Activated B cell treated with CpG ODN at 0.5 μM for 24 hours (primary cell): Measurements from ENCODE around the gene CDCA4. TPM values are rescaled to one million over a fixed set of nuclear protein-coding genes. Genes with fewer than 3 reads are reported as not detected.
"Not testable (repeated sequence)": the region's sequence is repeated elsewhere in the genome, so short reads cannot be mapped to it uniquely, and the experiment has no call there.

ENCODE experiments used
- ATAC-seq: fragments of 200-7000 bp; cut with Tn5 transposase; one replicate; pipeline ENCODE4 v1.10.0; 2021; ENCODE audit warnings: low read depth, mild to moderate bottlenecking, moderate library complexity
- CTCF ChIA-PET: fragments of 350-600 bp; sonication (Branson Sonifier 250); formaldehyde crosslinking; loops from one replicate; lab custom pipeline; 2021; ENCODE audit warnings: antibody characterized with exemption; lab: Charles Lee
- POLR2A ChIA-PET: fragments of 350-600 bp; sonication (Branson Sonifier 250); formaldehyde crosslinking; loops from one replicate; lab custom pipeline; 2021; ENCODE audit warnings: antibody characterized with exemption; lab: Charles Lee
- DNase-seq: peaks from one replicate; pipeline ENCODE4 v3.0.0; 2022
- H3K27ac Mint-ChIP-seq: one replicate; pipeline ENCODE4 v1.8.0; 2020; ENCODE audit warnings: mixed read lengths
- H3K27me3 Mint-ChIP-seq: one replicate; pipeline ENCODE4 v1.8.0; 2021; ENCODE audit warnings: mixed read lengths
- H3K36me3 Mint-ChIP-seq: one replicate; pipeline ENCODE4 v1.8.0; 2021; ENCODE audit warnings: low read depth, mixed read lengths
- H3K4me1 Mint-ChIP-seq: one replicate; pipeline ENCODE4 v1.8.0; 2021; ENCODE audit warnings: mixed read lengths
- H3K4me3 Mint-ChIP-seq: one replicate; pipeline ENCODE4 v1.8.0; 2020; ENCODE audit warnings: mild to moderate bottlenecking, mixed read lengths
- H3K9me3 Mint-ChIP-seq: one replicate; pipeline ENCODE4 v1.8.0; 2020; ENCODE audit warnings: mixed read lengths
- CTCF ChIP-seq: fragments of 200-600 bp; IDR thresholded peaks from one replicate; pipeline ENCODE4 v1.8.0; 2022; ENCODE audit warnings: antibody characterized with exemption, mild to moderate bottlenecking
- intact Hi-C: fragments of 100-400 bp; cut with micrococcal nuclease; formaldehyde crosslinking; loops from one replicate; pipeline ENCODE4 v1.15.1; 2024
- total RNA-seq: library from RNA; stranded (reverse); gene quantifications from 2 replicates; pipeline ENCODE4 v1.2.3, GENCODE V29; 2022

The CDCA4 gene
- total RNA-seq, 1 donor from 2014 or later, result 13.6 TPM

- Mint-ChIP-seq H3K36me3 (peaks cover 2% of the 10 kb centered on the region), H3K4me3 (no peak overlapping the region), H3K4me1 (peaks cover 25% of the 10 kb centered on the region), H3K27me3 (no peaks in the 10 kb centered on the region), H3K27ac (no peak overlapping the region), H3K9me3 (no peaks in the 10 kb centered on the region)
- no peak for ATAC-seq
- no peak for DNase-seq
- ChIA-PET POLR2A (interaction anchor here (1.0 to 1.2 kb wide), 2 partner anchors 10 to 35 kb away, joined by 3 read pairs; partner anchors contain the start of genes CDCA4 and GPR132), CTCF (interaction anchor here (2.2 kb wide), 1 partner anchor 15 kb away, joined by 11 read pairs; no protein-coding TSS in a partner anchor)
- intact Hi-C loops, result no loop called here
- TF ChIP-seq CTCF, result no peak
Measured at GRCh38 chr14:105030836-105031396, 10.0 kb upstream of the CDCA4 start.

- Mint-ChIP-seq H3K4me1 (peaks cover 30% of the 10 kb centered on the region), H3K27me3 (no peaks in the 10 kb centered on the region), H3K27ac (no peak overlapping the region), H3K36me3 (peaks cover 2% of the 10 kb centered on the region), H3K4me3 (no peak overlapping the region), H3K9me3 (no peaks in the 10 kb centered on the region)
- ChIA-PET CTCF (no interaction called here), POLR2A (interaction anchor here (1.2 kb wide), 1 partner anchor 9 kb away, joined by 3 read pairs; the partner anchor contains the start of gene CDCA4)
- intact Hi-C loops, result no loop called here
- TF ChIP-seq CTCF, result no peak
- ATAC-seq (no peak), DNase-seq (no peak)
Measured at GRCh38 chr14:105030194-105030593, 9.3 kb upstream of the CDCA4 start.

- Mint-ChIP-seq H3K4me1 (peaks cover 35% of the 10 kb centered on the region), H3K27me3 (no peaks in the 10 kb centered on the region)
Measured at GRCh38 chr14:105029402-105029801, 8.5 kb upstream of the CDCA4 start.

GRCh38 chr14:105028251-105028927 is 7.5 kb upstream of the CDCA4 start:
- H3K9me3 Mint-ChIP-seq, result no peaks in the 10 kb centered on the region
- H3K27me3 Mint-ChIP-seq, result no peaks in the 10 kb centered on the region
- TF ChIP-seq CTCF, result no peak
- no peak for DNase-seq
- ChIA-PET POLR2A (interaction anchor here (1.2 kb wide), 1 partner anchor 7 kb away, joined by 3 read pairs; the partner anchor contains the start of gene CDCA4), CTCF (interaction anchor here (0.8 to 1.2 kb wide), 2 partner anchors 9 to 15 kb away, joined by 3 read pairs; no protein-coding TSS in a partner anchor)
- H3K4me3 Mint-ChIP-seq, result no peak overlapping the region
- peaks cover 39% of the 10 kb centered on the region for H3K4me1 Mint-ChIP-seq
- peaks cover 2% of the 10 kb centered on the region for H3K36me3 Mint-ChIP-seq
- H3K27ac Mint-ChIP-seq, result no peak overlapping the region
- no peak for ATAC-seq
- intact Hi-C loops, result no loop called here

More at GRCh38 chr14:105029402-105029801, 8.5 kb upstream of the CDCA4 start:
- H3K4me3 Mint-ChIP-seq, result no peak overlapping the region
- H3K27ac Mint-ChIP-seq, result no peak overlapping the region
- DNase-seq, result no peak
- no peaks in the 10 kb centered on the region for H3K9me3 Mint-ChIP-seq
- intact Hi-C loops, result no loop called here
- POLR2A ChIA-PET, result interaction anchor here (1.2 kb wide), 1 partner anchor 8 kb away, joined by 3 read pairs; the partner anchor contains the start of gene CDCA4
- H3K36me3 Mint-ChIP-seq, result peaks cover 2% of the 10 kb centered on the region
- no peak for TF ChIP-seq CTCF
- no peak for ATAC-seq
- CTCF ChIA-PET, result no interaction called here

GRCh38 chr14:105027718-105028117 is 6.8 kb upstream of the CDCA4 start:
- CTCF ChIA-PET, result interaction anchor here (0.8 to 1.2 kb wide), 2 partner anchors 8 to 16 kb away, joined by 3 read pairs; no protein-coding TSS in a partner anchor
- H3K27me3 Mint-ChIP-seq, ATAC-seq, H3K27ac Mint-ChIP-seq, H3K4me3 Mint-ChIP-seq, H3K9me3 Mint-ChIP-seq, DNase-seq, intact Hi-C loops, POLR2A ChIA-PET, H3K36me3 Mint-ChIP-seq: not testable (repeated sequence)
- H3K4me1 Mint-ChIP-seq, result peaks cover 34% of the 10 kb centered on the region
